GM06990 (cell line): ENCODE results near the gene CLEC4G.

Experiments
- DNase-seq: peaks from one replicate; pipeline ENCODE4 v3.0.0-alpha.2; 2011; ENCODE audit not compliant: insufficient read length; ENCODE audit errors: extremely low read depth
- H3K27me3 ChIP-seq: replicated peaks from 2 replicates; pipeline ENCODE4 v1.6.0; 2011; ENCODE audit warnings: low read length; ENCODE audit not compliant: control insufficient read depth, insufficient read depth
- H3K36me3 ChIP-seq: 2 replicates; pipeline ENCODE4 v1.5.1; 2011; ENCODE audit warnings: low read length; ENCODE audit not compliant: control insufficient read depth, insufficient read depth
- H3K4me3 ChIP-seq: replicated peaks from 2 replicates; pipeline ENCODE4 v1.5.1; 2011; ENCODE audit warnings: low read depth, mild to moderate bottlenecking, control low read depth, low read length
- CTCF ChIP-seq: IDR thresholded peaks from 2 replicates; pipeline ENCODE4 v1.5.1; 2011; ENCODE audit warnings: low read length, control low read depth, mild to moderate bottlenecking, inconsistent platforms; ENCODE audit not compliant: insufficient read depth, poor library complexity, severe bottlenecking

The CLEC4G gene

DNA sequence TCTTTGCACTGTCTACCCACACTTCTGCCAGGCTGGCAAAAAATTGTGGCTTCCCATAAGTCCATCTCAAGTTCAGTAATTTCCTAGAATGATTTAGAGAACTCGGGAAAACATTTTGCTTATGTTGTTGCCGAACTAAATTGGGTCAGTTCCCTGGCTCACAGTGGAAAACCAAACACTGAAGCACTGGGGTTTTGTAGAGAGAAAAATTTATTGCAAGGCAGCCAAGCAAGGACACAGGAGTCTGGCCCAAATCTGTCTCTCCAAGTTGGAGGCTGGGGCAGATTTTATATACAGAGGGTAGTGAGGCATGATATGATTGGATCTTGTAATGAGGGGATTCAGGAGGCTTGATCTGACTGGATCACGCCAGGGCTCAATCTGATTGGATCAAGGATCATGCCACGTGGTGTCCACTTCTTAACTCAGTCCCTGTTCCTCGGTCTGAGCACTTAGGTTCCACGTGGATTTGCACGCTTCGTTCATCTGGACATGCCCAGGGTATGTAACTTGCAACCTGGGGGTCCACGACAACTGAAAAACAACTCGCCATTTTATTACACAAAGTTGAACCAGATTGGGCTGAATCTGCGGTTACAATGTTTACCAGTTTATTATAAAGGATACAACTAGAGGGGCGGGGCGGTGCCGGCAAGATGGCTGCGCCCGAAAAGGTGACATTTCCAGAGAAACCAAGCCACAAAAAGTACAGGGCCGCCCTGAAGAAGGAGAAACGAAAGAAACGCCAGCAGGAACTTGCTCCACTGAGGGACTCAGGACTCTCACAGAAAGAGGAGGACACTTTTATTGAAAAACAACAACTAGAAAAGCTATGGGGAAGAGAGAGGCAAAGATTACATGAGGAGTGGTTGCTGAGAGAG lies 8.1 kb upstream of the CLEC4G start:
- Histone ChIP-seq H3K4me3 (no peak overlapping the region), H3K27me3 (no peaks in the 10 kb centered on the region), H3K36me3 (no peaks in the 10 kb centered on the region)
- DNase-seq, result no peak
- no peak for TF ChIP-seq CTCF

GRCh38 chr19:7739211-7739755 lies 7.4 kb upstream of the CLEC4G start:
- Histone ChIP-seq H3K4me3 (no peak overlapping the region), H3K27me3 (no peaks in the 10 kb centered on the region), H3K36me3 (no peaks in the 10 kb centered on the region)
- no peak for TF ChIP-seq CTCF
- DNase-seq, result no peak

GRCh38 chr19:7738023-7738422 lies 6.1 kb upstream of the CLEC4G start:
- no peak for DNase-seq
- Histone ChIP-seq H3K27me3 (no peaks in the 10 kb centered on the region), H3K4me3 (no peak overlapping the region), H3K36me3 (no peaks in the 10 kb centered on the region)
- no peak for TF ChIP-seq CTCF

GRCh38 chr19:7737215-7737614 lies 5.3 kb upstream of the CLEC4G start:
- H3K27me3 ChIP-seq, result no peaks in the 10 kb centered on the region
- H3K36me3 ChIP-seq, result no peaks in the 10 kb centered on the region
- H3K4me3 ChIP-seq, result no peak overlapping the region
- no peak for TF ChIP-seq CTCF
- DNase-seq, result no peak

DNA sequence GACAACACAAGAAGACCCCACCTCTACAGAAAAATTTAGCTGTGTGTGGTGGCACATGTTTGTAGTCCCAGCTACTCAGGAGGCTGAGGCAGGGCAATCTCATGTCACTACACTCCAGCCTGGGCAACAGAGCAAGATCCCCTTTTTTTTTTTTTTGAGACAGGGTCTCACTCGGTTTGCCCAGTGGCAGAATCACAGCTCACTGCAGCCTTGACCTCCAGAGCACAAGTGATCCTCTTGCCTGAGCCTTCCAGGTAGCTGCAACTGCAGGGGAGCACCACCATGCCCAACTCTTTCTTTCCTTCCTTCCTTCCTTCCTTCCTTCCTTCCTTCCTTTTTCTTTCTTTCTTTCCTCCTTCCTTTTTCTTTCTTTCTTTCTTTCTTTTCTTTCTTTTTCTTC lies 4.2 kb upstream of the CLEC4G start:
- no peaks in the 10 kb centered on the region for H3K36me3 ChIP-seq
- no peak for DNase-seq
- H3K4me3 ChIP-seq, result no peak overlapping the region
- TF ChIP-seq CTCF, result no peak
- no peaks in the 10 kb centered on the region for H3K27me3 ChIP-seq
